Fibroblast of lung (primary cell): ENCODE results near the gene PF4V1. TPM values are rescaled to one million over a fixed set of nuclear protein-coding genes. Genes with fewer than 3 reads are reported as not detected.

Experiments used
- DNase-seq, 2 donors: peaks; one replicate each; pipeline versions ENCODE4 v3.0.0 to v3.0.0-alpha.2; 2010; ENCODE audit warnings: low read depth in 2 of 2
- H2AFZ ChIP-seq: 2 replicates; pipeline ENCODE4 v1.5.1; 2012; ENCODE audit warnings: low read length, control low read depth, inconsistent platforms
- H3K27ac ChIP-seq: 2 replicates; pipeline ENCODE4 v1.5.1; 2011; ENCODE audit warnings: low read length, control low read depth; ENCODE audit not compliant: insufficient read depth
- H3K27me3 ChIP-seq: 2 replicates; pipeline ENCODE4 v1.5.1; 2011; ENCODE audit warnings: mild to moderate bottlenecking, low read length; ENCODE audit not compliant: control insufficient read depth, insufficient read depth
- H3K36me3 ChIP-seq: 2 replicates; pipeline ENCODE4 v1.5.1; 2011; ENCODE audit warnings: low read length; ENCODE audit not compliant: control insufficient read depth, insufficient read depth
- H3K4me1 ChIP-seq: 2 replicates; pipeline ENCODE4 v1.5.1; 2011; ENCODE audit warnings: low read length; ENCODE audit not compliant: control insufficient read depth, insufficient read depth; ENCODE audit errors: extremely low read depth
- H3K4me2 ChIP-seq: 2 replicates; pipeline ENCODE4 v1.5.1; 2011; ENCODE audit warnings: low read length, control low read depth; ENCODE audit not compliant: insufficient read depth; ENCODE audit errors: extremely low read depth
- H3K4me3 ChIP-seq, 4 experiments: fragments of 200-600 bp in 1 of 4; sonication (generic) in 1 of 4; replicated peaks in 1 of 4; 2 replicates each; pipeline ENCODE4 v1.5.1; 2011 to 2016; ENCODE audit warnings: low read length in 4 of 4, low read depth in 3 of 4, mild to moderate bottlenecking in 3 of 4, control low read depth in 2 of 4, inconsistent platforms in 1 of 4, mixed read lengths in 1 of 4; ENCODE audit not compliant: insufficient read depth in 1 of 4; ENCODE audit errors: control extremely low read depth in 1 of 4
- H3K79me2 ChIP-seq: 2 replicates; pipeline ENCODE4 v1.5.1; 2012; ENCODE audit warnings: mild to moderate bottlenecking, low read length, inconsistent platforms; ENCODE audit not compliant: control insufficient read depth, insufficient read depth
- H3K9ac ChIP-seq: 2 replicates; pipeline ENCODE4 v1.5.1; 2011; ENCODE audit warnings: mild to moderate bottlenecking, low read length, control low read depth; ENCODE audit not compliant: insufficient read depth
- H3K9me3 ChIP-seq: 2 replicates; pipeline ENCODE4 v1.5.1; 2012; ENCODE audit warnings: low read depth, low read length; ENCODE audit not compliant: control insufficient read depth, insufficient read depth
- H4K20me1 ChIP-seq: 2 replicates; pipeline ENCODE4 v1.5.1; 2011; ENCODE audit warnings: low read length; ENCODE audit not compliant: control insufficient read depth, insufficient read depth; ENCODE audit errors: extremely low read depth
- EZH2 ChIP-seq: IDR thresholded peaks from 2 replicates; pipeline ENCODE4 v1.5.1; 2012; ENCODE audit warnings: low read length, control low read depth, mild to moderate bottlenecking; ENCODE audit errors: missing control alignments
- polyA plus RNA-seq, 2 donors: library from polyadenylated mRNA; depleted of rRNA in 1 of 2; stranded (reverse) in 1 of 2; unstranded in 1 of 2; fragments of >200 nt; gene quantifications; 2 replicates each; pipeline ENCODE4 v1.2.1, GENCODE V29; 2011 to 2012; ENCODE audit warnings: missing spikeins in 1 of 2
- total RNA-seq: library from RNA; depleted of rRNA; stranded (reverse); fragments of >200 nt; gene quantifications from 2 replicates; pipeline ENCODE4 v1.2.1, GENCODE V29; 2014
- TF ChIP-seq, protein P1 (sequence below), 2 donors: IDR thresholded peaks in 1 of 2; conservative IDR thresholded peaks in 1 of 2; 1 replicate in 1 of 2; 2 replicates in 1 of 2; pipeline ENCODE4 v1.5.1; 2011 to 2012; ENCODE audit warnings: low read length in 2 of 2, control low read depth in 1 of 2, inconsistent platforms in 1 of 2, low read depth in 1 of 2, mild to moderate bottlenecking in 1 of 2

The PF4V1 gene
- total and polyA plus RNA-seq, 2 donors (not counting 1 experiment from before 2014, with no cell fraction given) = not detected

DNA sequence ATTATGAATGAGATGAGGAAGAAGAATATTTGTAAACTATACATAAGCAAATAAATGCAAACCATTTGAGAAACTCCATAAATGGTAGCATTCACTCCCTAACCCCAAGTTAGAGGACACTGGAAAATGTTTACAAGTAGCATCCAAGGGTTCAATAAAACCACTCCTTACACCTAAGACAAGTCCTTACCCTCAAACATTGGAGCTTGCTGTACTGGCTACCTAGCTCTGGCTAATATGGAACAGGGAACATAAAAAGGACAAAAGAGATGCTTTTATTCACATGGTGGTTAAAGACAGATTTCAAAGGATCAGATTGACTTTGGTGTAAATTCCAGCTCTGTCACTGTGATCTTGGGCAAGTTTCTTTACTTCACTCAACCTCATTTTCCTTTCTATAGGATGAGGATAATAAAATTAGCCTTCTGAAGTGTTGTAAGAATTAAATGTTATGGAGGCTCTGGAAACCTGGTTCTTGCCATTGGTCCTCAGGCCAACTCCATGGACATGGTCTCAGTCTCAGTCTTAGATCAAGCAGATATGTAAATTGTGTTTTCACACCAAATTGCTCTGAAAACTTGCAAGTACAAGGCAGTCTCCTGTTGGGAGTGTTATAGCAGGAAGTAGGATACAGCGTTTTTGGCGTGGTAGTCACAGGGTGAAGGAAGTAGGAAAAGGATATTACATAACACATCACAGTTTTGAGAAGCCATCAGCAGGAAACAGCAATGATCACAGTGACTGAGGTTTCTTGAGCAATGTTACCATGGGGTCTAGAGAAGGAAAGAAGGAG is 19.4 kb downstream of the PF4V1 start:
- no peak for DNase-seq
- TF ChIP-seq EZH2 = no peak
- TF ChIP-seq, protein P1, sequence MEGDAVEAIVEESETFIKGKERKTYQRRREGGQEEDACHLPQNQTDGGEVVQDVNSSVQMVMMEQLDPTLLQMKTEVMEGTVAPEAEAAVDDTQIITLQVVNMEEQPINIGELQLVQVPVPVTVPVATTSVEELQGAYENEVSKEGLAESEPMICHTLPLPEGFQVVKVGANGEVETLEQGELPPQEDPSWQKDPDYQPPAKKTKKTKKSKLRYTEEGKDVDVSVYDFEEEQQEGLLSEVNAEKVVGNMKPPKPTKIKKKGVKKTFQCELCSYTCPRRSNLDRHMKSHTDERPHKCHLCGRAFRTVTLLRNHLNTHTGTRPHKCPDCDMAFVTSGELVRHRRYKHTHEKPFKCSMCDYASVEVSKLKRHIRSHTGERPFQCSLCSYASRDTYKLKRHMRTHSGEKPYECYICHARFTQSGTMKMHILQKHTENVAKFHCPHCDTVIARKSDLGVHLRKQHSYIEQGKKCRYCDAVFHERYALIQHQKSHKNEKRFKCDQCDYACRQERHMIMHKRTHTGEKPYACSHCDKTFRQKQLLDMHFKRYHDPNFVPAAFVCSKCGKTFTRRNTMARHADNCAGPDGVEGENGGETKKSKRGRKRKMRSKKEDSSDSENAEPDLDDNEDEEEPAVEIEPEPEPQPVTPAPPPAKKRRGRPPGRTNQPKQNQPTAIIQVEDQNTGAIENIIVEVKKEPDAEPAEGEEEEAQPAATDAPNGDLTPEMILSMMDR (conservative IDR thresholded peaks at IDR 0.05 in 1 of 2, IDR thresholded peaks at IDR 0.05 in 1 of 2; ENCODE audit: low read depth in 1 of 2, low read length in 2 of 2) = no peak
- no peaks in the 10 kb centered on the region for H3K9me3 ChIP-seq
- H2AFZ ChIP-seq = no peak overlapping the region
- no peak overlapping the region for H3K9ac ChIP-seq
- H4K20me1 ChIP-seq = no peaks in the 10 kb centered on the region
- H3K79me2 ChIP-seq = no peaks in the 10 kb centered on the region
- no peaks in the 10 kb centered on the region for H3K36me3 ChIP-seq
- no peak overlapping the region for H3K4me3 ChIP-seq
- H3K4me2 ChIP-seq = no peak overlapping the region
- H3K4me1 ChIP-seq = no peaks in the 10 kb centered on the region
- H3K27ac ChIP-seq = no peak overlapping the region
- no peaks in the 10 kb centered on the region for H3K27me3 ChIP-seq

DNA sequence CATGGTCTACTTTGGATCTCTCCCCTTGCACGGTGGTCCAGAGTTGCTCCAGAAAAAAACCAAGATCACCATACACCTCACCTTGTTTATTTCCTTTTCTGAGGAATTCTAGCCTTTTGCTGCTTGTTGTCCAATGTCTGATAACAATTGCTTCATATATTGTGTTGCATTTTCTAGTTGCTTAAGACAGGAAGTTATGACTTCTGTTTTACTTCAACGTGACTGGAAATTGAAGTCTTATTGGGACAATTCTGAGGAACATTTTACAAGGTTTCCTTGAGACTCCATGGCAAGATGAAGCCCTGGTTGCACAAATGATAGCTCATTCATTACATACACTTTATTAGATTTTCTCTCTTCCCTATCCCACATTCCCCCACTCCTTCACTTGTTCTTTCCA is 21.3 kb downstream of the PF4V1 start:
- no peaks in the 10 kb centered on the region for H4K20me1 ChIP-seq
- no peak overlapping the region for H3K4me2 ChIP-seq
- no peaks in the 10 kb centered on the region for H3K9me3 ChIP-seq
- no peak overlapping the region for H3K4me3 ChIP-seq
- no peaks in the 10 kb centered on the region for H3K27me3 ChIP-seq
- no peaks in the 10 kb centered on the region for H3K4me1 ChIP-seq
- no peak overlapping the region for H3K27ac ChIP-seq
- no peak overlapping the region for H2AFZ ChIP-seq
- TF ChIP-seq, protein P1 (conservative IDR thresholded peaks at IDR 0.05 in 1 of 2, IDR thresholded peaks at IDR 0.05 in 1 of 2; ENCODE audit: low read depth in 1 of 2, low read length in 2 of 2) = no peak
- TF ChIP-seq EZH2 = no peak
- H3K36me3 ChIP-seq = no peaks in the 10 kb centered on the region
- no peaks in the 10 kb centered on the region for H3K79me2 ChIP-seq
- H3K9ac ChIP-seq = no peak overlapping the region
- no peak for DNase-seq

DNA sequence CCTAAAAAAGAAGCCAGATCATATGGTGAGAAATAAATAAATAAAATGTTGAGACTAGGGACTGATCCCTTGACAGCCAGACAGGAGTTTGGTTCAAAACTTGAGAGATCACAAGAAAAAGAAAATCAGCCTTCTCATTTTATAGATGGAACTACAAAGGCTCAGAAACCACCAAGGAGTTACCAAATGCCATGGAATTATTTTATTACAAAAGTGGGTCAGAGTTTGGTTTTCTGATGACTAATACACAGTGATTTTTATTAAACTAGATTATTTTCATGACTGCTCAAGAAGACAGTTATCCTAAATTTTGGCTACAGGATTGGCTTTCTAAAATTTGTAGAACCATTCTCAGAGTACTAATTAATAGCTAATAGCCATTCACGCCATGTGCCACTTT is 22.3 kb downstream of the PF4V1 start:
- no peak for TF ChIP-seq EZH2
- TF ChIP-seq, protein P1 (conservative IDR thresholded peaks at IDR 0.05 in 1 of 2, IDR thresholded peaks at IDR 0.05 in 1 of 2; ENCODE audit: low read depth in 1 of 2, low read length in 2 of 2) = no peak
- H2AFZ ChIP-seq = no peak overlapping the region
- peak in 1 of 2 donors; percentile 45 for DNase-seq

More for the DNA sequence above, 22.3 kb downstream of the PF4V1 start:
- H3K4me2 ChIP-seq = no peak overlapping the region
- no peak overlapping the region for H3K9ac ChIP-seq
- no peaks in the 10 kb centered on the region for H4K20me1 ChIP-seq
- H3K79me2 ChIP-seq = no peaks in the 10 kb centered on the region
- no peaks in the 10 kb centered on the region for H3K27me3 ChIP-seq
- H3K36me3 ChIP-seq = no peaks in the 10 kb centered on the region
- no peaks in the 10 kb centered on the region for H3K9me3 ChIP-seq
- H3K4me1 ChIP-seq = no peaks in the 10 kb centered on the region
- H3K27ac ChIP-seq = no peak overlapping the region
- no peak overlapping the region for H3K4me3 ChIP-seq
